Keratinocyte (primary cell): Measurements from ENCODE around the gene TBC1D14. TPM values are rescaled to one million over a fixed set of nuclear protein-coding genes. Genes with fewer than 3 reads are reported as not detected.

Experiments
- DNase-seq: peaks from one replicate; pipeline ENCODE4 v3.0.0-alpha.2; 2011; ENCODE audit warnings: low read depth, missing footprints, low spot score
- FAIRE-seq: peaks from 2 replicates; lab custom pipeline; 2011; peaks lifted over from hg19 to GRCh38; lab: Jason Lieb, UNC
- H2AFZ ChIP-seq: 2 replicates; pipeline ENCODE4 v1.6.0; 2012; ENCODE audit warnings: low read length, control low read depth, inconsistent platforms; ENCODE audit not compliant: control insufficient read depth
- H3K27ac ChIP-seq: 2 replicates; pipeline ENCODE4 v1.5.1; 2011; ENCODE audit warnings: low read length; ENCODE audit not compliant: control insufficient read depth, insufficient read depth
- H3K27me3 ChIP-seq: 3 replicates; pipeline ENCODE4 v1.6.0; 2011; ENCODE audit warnings: low read length; ENCODE audit not compliant: control insufficient read depth, insufficient read depth; ENCODE audit errors: extremely low read depth
- H3K36me3 ChIP-seq, 2 experiments: 2 replicates in 1 of 2; 3 replicates in 1 of 2; pipeline ENCODE4 v1.5.1; 2011; ENCODE audit warnings: low read length in 2 of 2, mild to moderate bottlenecking in 1 of 2; ENCODE audit not compliant: control insufficient read depth in 2 of 2, insufficient read depth in 2 of 2; ENCODE audit errors: extremely low read depth in 1 of 2
- H3K4me1 ChIP-seq: 3 replicates; pipeline ENCODE4 v1.5.1; 2011; ENCODE audit warnings: low read length; ENCODE audit not compliant: control insufficient read depth, insufficient read depth; ENCODE audit errors: extremely low read depth
- H3K4me2 ChIP-seq: 3 replicates; pipeline ENCODE4 v1.6.0; 2011; ENCODE audit warnings: low read depth, low read length; ENCODE audit not compliant: control insufficient read depth, insufficient read depth; ENCODE audit errors: extremely low read depth
- H3K4me3 ChIP-seq, 3 experiments: fragments of 200-600 bp in 1 of 3; sonication (generic) in 1 of 3; 2 replicates in 2 of 3; 3 replicates in 1 of 3; pipeline ENCODE4 v1.5.1; 2011 to 2016; ENCODE audit warnings: low read length in 3 of 3, mild to moderate bottlenecking in 3 of 3, control low read depth in 2 of 3, inconsistent platforms in 1 of 3, low read depth in 1 of 3, mixed read lengths in 1 of 3, mixed run types in 1 of 3, moderate library complexity in 1 of 3; ENCODE audit not compliant: control insufficient read depth in 2 of 3, insufficient read depth in 2 of 3; ENCODE audit errors: extremely low read depth in 1 of 3
- H3K79me2 ChIP-seq: 2 replicates; pipeline ENCODE4 v1.6.0; 2012; ENCODE audit warnings: low read length; ENCODE audit not compliant: control insufficient read depth, insufficient read depth
- H3K9ac ChIP-seq: 3 replicates; pipeline ENCODE4 v1.6.0; 2011; ENCODE audit warnings: low read length; ENCODE audit not compliant: control insufficient read depth, insufficient read depth; ENCODE audit errors: extremely low read depth
- H3K9me1 ChIP-seq: 3 replicates; pipeline ENCODE4 v1.6.0; 2011; ENCODE audit warnings: low read length; ENCODE audit not compliant: control insufficient read depth, insufficient read depth; ENCODE audit errors: extremely low read depth
- H3K9me3 ChIP-seq: 2 replicates; pipeline ENCODE4 v1.5.1; 2012; ENCODE audit warnings: low read depth, low read length; ENCODE audit not compliant: control insufficient read depth
- H4K20me1 ChIP-seq: 3 replicates; pipeline ENCODE4 v1.6.0; 2011; ENCODE audit warnings: low read length; ENCODE audit not compliant: control insufficient read depth, insufficient read depth; ENCODE audit errors: extremely low read depth
- EZH2 ChIP-seq: IDR thresholded peaks from one replicate; pipeline ENCODE4 v1.6.1; 2012; ENCODE audit warnings: inconsistent platforms, mild to moderate bottlenecking, low read length, moderate library complexity
- dilution Hi-C: fragments of 300-500 bp; cut with MboI; formaldehyde crosslinking; loops from one replicate; pipeline ENCODE4 v1.7.0; 2020; ENCODE audit warnings: low sequenced_read_pairs; ENCODE audit not compliant: extremely low pct_ligation_motif_present
- polyA plus RNA-seq, 5 experiments: library from polyadenylated mRNA; depleted of rRNA in 3 of 5; stranded (reverse) in 3 of 5; stranded (forward) in 1 of 5; unstranded in 1 of 5; fragments of >200 nt; gene quantifications; 1 replicate in 1 of 5; 2 replicates in 3 of 5; 3 replicates in 1 of 5; pipeline versions ENCODE4 v1.2.1 to v1.2.3, GENCODE V29; 2011 to 2012; ENCODE audit warnings: missing spikeins in 2 of 5, low read depth in 1 of 5, low replicate concordance in 1 of 5
- TF ChIP-seq, protein P1 (sequence below), 3 experiments: IDR thresholded peaks in 1 of 3; conservative IDR thresholded peaks in 1 of 3; optimal IDR thresholded peaks in 1 of 3; 2 replicates in 2 of 3; 3 replicates in 1 of 3; pipeline versions ENCODE3 to v1.5.1; 2011; ENCODE audit warnings: low read length in 3 of 3, mild to moderate bottlenecking in 3 of 3, moderate library complexity in 2 of 3, control low read depth in 1 of 3, inconsistent platforms in 1 of 3; ENCODE audit not compliant: insufficient read depth in 2 of 3; ENCODE audit errors: extremely low read depth in 1 of 3

TBC1D14 gene
- polyA plus RNA-seq, 1 donor (not counting 4 experiments of a cell fraction or from before 2014, with no cell fraction given) = 55.1 TPM

DNA sequence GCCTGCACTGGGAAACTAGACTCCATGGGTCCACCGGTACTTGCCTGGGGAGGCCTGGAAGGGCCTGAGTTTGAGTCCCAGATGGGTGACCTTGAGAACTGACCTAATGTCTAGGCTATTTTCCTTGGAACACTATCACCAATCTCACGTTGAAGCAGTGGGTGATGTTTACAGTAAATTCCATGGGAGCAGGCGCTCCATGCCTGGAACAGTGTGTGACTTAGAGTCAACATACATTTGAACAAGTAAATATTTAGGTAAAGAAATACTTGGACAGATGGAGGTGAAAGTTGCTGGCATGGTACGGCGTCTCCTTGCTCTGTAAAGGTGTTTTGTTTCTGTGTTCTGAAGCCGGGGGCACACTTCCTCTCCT, 47.5 kb downstream of the TBC1D14 start:
- no peak overlapping the region for H3K27ac ChIP-seq
- DNase-seq = no peak
- H2AFZ ChIP-seq = no peak overlapping the region
- H3K4me1 ChIP-seq = peaks cover 24% of the 10 kb centered on the region
- no peak for FAIRE-seq
- no peaks in the 10 kb centered on the region for H3K36me3 ChIP-seq
- no peak overlapping the region for H3K4me3 ChIP-seq
- H3K9me3 ChIP-seq = no peaks in the 10 kb centered on the region
- H3K9me1 ChIP-seq = no peaks in the 10 kb centered on the region
- no peaks in the 10 kb centered on the region for H4K20me1 ChIP-seq
- no peak overlapping the region for H3K4me2 ChIP-seq
- TF ChIP-seq, protein P1, sequence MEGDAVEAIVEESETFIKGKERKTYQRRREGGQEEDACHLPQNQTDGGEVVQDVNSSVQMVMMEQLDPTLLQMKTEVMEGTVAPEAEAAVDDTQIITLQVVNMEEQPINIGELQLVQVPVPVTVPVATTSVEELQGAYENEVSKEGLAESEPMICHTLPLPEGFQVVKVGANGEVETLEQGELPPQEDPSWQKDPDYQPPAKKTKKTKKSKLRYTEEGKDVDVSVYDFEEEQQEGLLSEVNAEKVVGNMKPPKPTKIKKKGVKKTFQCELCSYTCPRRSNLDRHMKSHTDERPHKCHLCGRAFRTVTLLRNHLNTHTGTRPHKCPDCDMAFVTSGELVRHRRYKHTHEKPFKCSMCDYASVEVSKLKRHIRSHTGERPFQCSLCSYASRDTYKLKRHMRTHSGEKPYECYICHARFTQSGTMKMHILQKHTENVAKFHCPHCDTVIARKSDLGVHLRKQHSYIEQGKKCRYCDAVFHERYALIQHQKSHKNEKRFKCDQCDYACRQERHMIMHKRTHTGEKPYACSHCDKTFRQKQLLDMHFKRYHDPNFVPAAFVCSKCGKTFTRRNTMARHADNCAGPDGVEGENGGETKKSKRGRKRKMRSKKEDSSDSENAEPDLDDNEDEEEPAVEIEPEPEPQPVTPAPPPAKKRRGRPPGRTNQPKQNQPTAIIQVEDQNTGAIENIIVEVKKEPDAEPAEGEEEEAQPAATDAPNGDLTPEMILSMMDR (optimal IDR thresholded peaks at IDR 0.05 in 1 of 3, IDR thresholded peaks at IDR 0.05 in 1 of 3, conservative IDR thresholded peaks at IDR 0.05 in 1 of 3; ENCODE audit: extremely low read depth in 1 of 3, insufficient read depth in 2 of 3, low read length in 3 of 3) = no peak
- TF ChIP-seq EZH2 = no peak
- no peaks in the 10 kb centered on the region for H3K79me2 ChIP-seq
- no peaks in the 10 kb centered on the region for H3K27me3 ChIP-seq
- dilution Hi-C loops = no loop called here
- H3K9ac ChIP-seq = no peak overlapping the region

DNA sequence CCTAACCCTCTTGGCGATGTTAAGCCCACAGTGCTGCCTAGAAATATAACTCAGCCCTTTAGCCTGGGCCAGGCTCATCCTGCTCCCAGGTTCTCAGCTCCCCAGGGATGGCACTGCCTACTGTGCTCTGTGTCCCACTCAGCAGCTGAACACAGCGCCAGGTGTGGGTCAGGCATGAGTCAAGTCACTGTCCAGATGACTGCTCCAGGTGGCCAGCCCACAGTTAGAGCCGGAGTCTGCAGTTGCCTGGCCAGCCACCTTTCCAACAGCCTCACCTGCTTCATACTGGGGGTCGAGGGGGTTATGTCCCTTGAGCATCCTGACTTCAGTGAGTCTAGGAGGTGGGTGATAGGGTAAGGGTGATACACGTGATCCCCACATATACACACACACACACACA, 48.4 kb downstream of the TBC1D14 start:
- Histone ChIP-seq H3K4me3 (no peak overlapping the region), H3K9me1 (no peaks in the 10 kb centered on the region), H3K79me2 (no peaks in the 10 kb centered on the region), H3K9me3 (no peaks in the 10 kb centered on the region), H4K20me1 (no peaks in the 10 kb centered on the region), H3K4me2 (no peak overlapping the region), H3K9ac (no peak overlapping the region), H3K27me3 (no peaks in the 10 kb centered on the region), H3K36me3 (no peaks in the 10 kb centered on the region), H3K4me1 (peaks cover 24% of the 10 kb centered on the region), H3K27ac (no peak overlapping the region), H2AFZ (no peak overlapping the region)
- no peak for FAIRE-seq
- dilution Hi-C loops = no loop called here
- TF ChIP-seq, protein P1 (optimal IDR thresholded peaks at IDR 0.05 in 1 of 3, IDR thresholded peaks at IDR 0.05 in 1 of 3, conservative IDR thresholded peaks at IDR 0.05 in 1 of 3; ENCODE audit: extremely low read depth in 1 of 3, insufficient read depth in 2 of 3, low read length in 3 of 3) = no peak
- no peak for TF ChIP-seq EZH2
- no peak for DNase-seq
